Stimulated activated CD4-positive, alpha-beta T cell treated with anti-CD3 and anti-CD28 coated beads, Interleukin-4, amount 100 ng/mL, for 1 hour (primary cell): Measurements from ENCODE around the gene PPT2.
"Not testable (repeated sequence)": the region's sequence is repeated elsewhere in the genome, so short reads cannot be mapped to it uniquely, and the experiment has no call there.

Experiments
- DNase-seq: peaks from one replicate; pipeline ENCODE4 v3.0.0-alpha.2; 2020

Gene PPT2

GRCh38 chr6:32127717-32128592 is 26.0 kb upstream of the PPT2 start, which contains the start of gene ATF6B:
ATF6B (minus strand) TSS chr6:32128246; CDS start chr6:32128207, 39 bp downstream.
- DNase-seq, result peak; percentile 96

GRCh38 chr6:32128751-32129296 is 25.1 kb upstream of the PPT2 start:
- DNase-seq, result no peak

- no peak for DNase-seq
Observed at GRCh38 chr6:32129297-32130088, 24.4 kb upstream of the PPT2 start.

GRCh38 chr6:32131439-32131948 is 22.4 kb upstream of the PPT2 start:
- DNase-seq, result no peak

GRCh38 chr6:32132110-32132509 is 21.8 kb upstream of the PPT2 start:
- no peak for DNase-seq

- DNase-seq, result no peak
Observed at GRCh38 chr6:32133786-32134185, 20.2 kb upstream of the PPT2 start.

- DNase-seq, result no peak
Observed at GRCh38 chr6:32137454-32137853, 16.5 kb upstream of the PPT2 start.

- DNase-seq, result no peak
Observed at GRCh38 chr6:32139590-32139989, 14.4 kb upstream of the PPT2 start.

- DNase-seq, result no peak
Observed at GRCh38 chr6:32140420-32141046, 13.4 kb upstream of the PPT2 start.

- not testable (repeated sequence) for DNase-seq
Observed at GRCh38 chr6:32144238-32144637, 9.7 kb upstream of the PPT2 start.

GRCh38 chr6:32146287-32146686 is 7.7 kb upstream of the PPT2 start:
- DNase-seq, result no peak

- DNase-seq, result no peak
Observed at GRCh38 chr6:32146687-32147086, 7.3 kb upstream of the PPT2 start.

GRCh38 chr6:32147401-32148132 is 6.4 kb upstream of the PPT2 start:
- no peak for DNase-seq

GRCh38 chr6:32148289-32149091 is 5.5 kb upstream of the PPT2 start:
- peak; percentile 73 for DNase-seq

- DNase-seq, result no peak
Observed at GRCh38 chr6:32149092-32149755, 4.7 kb upstream of the PPT2 start.

- DNase-seq, result no peak
Observed at GRCh38 chr6:32149932-32150870, 3.7 kb upstream of the PPT2 start.

GRCh38 chr6:32151181-32151862 is 2.6 kb upstream of the PPT2 start:
- no peak for DNase-seq

- no peak for DNase-seq
Observed at GRCh38 chr6:32151863-32152768, 1.8 kb upstream of the PPT2 start, which contains the start of gene PRRT1. PRRT1 (minus strand) TSS chr6:32151939; CDS start chr6:32151827, 112 bp downstream.
